GM21526 (cell line): ENCODE measurements around the gene PABPC1L.

Source experiments
- ATAC-seq: cut with Tn5 transposase; IDR thresholded peaks from one replicate; pipeline ENCODE4 v1.9.1; 2021; ENCODE audit warnings: moderate library complexity; ENCODE audit not compliant: unreplicated experiment, low FRiP score

The PABPC1L gene

DNA sequence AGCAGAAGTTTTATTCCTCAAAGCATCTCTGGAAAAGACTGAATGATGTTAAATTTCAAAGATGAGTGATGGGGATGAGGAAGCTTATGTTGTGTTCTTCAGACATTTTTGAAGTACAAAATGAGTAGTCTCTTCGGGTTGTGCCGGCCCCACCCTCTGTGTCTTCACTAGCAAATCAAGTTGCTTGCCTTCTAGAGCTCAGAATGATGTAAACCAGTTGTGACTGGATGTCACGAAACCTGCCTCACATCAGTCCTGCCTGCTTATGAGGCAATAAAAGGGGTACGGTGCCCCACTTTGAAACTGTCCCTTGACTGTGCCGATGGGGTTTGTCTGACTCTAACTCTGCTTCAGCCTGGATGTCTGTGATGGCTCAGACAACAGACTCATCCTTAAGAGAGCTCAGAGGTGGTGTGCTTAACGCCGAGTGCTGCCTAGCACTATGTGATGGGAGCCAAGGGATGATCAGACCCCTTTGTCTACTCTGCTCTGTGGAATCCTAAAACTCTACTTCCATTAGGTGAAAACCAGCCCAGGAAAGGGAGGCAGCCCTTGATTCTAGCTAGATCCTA is 31.3 kb downstream of the PABPC1L start:
- ATAC-seq, result no peak

DNA sequence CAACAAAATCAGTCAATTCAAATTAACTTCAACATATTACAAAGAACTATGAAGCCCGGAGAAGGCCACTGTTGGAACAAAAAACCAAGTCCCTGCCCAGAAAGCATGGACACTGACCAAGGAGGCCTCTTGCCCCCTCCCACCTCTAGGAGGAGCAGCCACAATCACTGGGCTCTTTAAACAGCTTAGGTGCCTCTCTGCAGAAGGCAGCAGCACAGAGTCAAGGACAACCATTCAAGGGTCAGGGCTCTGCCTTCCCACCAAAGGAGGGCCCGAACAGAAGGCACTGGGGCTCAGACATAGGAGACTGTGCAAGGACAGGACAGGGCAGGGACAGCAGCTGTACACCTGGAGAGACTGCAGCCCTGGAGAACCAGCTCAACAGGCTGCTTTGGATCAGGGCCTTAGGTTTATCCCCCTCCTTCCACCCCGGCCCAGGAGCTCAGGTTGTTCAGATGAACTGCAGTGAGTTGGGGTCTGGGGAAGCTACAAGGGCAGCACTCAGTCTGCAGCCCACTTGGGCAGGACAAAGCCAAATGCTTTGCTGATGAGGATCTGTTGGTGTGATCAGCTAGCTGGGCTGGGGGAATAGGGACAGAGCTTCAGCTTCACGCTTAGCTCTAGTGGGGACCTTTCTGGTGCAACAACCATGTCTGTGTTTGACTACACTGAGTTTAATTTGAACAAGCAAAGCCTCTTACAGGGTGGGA is 32.6 kb downstream of the PABPC1L start:
- no peak for ATAC-seq

DNA sequence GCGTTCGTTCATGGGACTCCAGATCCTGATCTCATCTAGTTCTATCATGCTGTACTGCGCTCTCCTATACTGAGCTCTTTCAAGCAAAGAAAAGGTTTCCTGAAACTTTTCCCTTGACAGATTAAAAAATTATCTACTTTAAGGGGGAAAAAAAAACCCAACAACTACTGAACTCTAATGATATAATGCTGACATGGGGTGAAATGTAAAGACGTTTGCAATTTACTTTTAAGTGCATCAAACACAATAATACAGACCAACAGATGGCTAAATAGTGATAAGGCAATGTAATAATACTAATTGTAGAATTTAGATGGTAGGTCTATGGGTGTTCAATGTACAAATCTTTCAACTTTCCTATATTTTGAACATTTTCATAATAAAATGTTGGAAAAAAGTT is 34.0 kb downstream of the PABPC1L start:
- ATAC-seq, result no peak

DNA sequence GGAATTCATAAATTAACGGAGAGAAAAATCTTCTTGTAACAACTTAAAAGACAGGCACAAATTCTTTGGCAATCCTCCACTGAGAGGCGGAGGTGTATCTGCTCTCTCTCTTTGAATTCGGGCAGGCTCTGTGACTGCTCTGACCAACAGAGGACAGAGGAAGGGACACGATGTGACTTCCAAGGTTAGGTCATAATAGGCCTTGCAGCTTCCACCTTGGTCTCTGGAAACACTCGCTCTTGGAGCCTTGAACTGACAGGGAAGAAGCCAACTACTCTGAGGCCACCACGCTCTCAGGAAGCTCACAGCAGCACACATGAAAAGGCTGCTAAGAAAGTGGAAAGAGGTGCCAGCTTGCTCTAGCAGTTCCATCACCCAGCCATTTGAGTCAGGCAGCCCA is 35.4 kb downstream of the PABPC1L start:
- no peak for ATAC-seq

DNA sequence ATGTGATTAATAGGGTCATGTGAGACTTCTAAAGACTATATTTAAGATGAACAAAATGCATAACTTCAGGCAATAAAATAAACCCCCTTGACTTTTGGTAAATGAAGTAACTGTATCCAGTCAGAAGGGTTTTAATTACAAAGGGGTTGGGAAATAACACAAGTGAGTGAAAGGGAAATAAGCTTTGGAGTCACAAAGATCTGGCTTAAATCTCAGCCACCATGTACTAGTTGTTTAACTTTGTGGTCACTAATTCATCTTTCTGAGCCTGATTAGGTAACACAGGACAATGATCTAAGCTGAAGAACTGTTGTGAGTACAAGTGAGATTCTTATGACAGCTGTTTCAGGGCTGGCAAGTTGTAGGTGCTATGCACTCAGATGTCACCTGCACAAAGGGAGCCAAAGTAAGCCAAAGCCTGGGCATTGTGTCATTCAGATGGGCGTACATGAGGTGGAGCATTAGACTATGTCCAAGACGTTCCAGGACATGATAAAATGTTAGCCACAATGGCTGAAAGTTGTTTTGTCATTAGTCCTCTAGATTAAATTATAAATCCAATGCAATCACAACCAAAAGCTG is 36.5 kb downstream of the PABPC1L start:
- no peak for ATAC-seq

DNA sequence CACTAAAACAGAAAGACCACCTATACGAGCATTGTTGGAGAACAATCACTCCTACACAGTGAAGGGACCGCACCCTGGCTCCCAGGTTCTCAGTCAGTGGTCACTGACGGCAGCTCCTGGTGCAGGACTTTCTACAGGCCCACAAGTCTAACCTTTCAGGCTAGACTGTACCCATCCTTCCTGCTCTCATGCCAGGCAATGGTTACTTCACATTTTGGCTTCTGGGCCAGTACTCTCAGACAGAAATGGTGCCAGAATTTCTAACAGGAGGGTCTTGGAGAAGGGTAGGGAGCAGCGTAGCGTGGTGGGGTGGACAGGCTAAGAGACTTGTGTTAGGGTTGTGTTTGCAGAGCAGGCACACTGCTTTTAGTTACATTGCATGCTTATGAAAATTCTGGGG is 38.2 kb downstream of the PABPC1L start:
- ATAC-seq, result no peak

DNA sequence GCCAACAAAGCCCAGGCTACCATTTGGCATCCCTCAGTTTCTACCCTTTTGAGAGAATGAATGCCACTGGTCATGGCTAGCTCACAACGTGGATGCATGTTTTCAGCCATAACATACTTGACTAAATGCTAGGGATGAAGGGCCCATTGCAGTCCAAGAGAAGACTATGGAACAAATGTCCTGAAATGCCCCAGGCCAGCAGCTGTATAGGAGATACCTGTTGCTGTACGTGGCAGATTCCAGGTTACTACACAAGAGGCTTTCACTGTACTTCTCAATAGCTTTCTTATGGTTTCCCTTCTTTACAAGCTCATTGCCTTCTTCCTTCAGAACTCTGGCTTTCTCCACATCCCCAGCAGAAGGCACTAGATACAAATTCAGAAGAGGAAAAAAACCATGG is 38.7 kb downstream of the PABPC1L start:
- no peak for ATAC-seq

DNA sequence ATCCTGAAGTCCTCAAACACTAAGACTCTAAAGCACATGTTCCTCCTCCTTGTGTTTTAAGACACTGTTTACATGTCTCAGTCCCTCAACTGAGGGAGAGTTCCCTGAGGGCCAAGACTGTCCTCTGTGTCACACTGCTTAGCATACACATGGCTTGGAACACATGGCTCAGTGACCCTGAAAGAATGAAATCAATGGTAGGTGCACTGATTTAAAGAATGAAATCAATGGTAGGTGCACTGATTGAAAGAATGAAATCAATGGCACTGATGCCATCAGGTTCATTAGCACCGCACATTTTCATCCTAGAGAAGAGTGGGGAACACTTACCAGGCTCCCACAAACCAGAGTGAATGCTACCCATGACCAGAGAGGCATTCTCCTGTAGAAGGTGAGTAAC is 40.5 kb downstream of the PABPC1L start:
- ATAC-seq, result no peak

DNA sequence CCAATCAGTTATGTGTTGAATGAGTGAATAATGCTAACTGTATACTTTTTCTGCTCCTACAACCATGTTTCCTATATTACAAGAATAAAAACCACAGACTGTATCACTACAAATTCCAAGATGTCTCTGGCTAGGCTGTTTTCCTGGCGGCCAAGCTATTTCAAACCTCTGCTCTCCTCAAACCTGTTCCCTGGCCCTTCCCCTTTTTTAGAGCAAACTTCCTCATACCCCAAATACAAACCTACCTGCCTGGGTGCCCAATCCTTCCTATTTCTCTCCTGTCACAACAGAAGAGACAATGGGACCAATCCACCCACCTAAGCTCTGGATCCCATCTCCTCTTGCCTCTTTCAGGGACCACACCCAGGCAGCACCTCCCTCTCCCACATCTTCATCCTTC is 42.9 kb downstream of the PABPC1L start:
- no peak for ATAC-seq

DNA sequence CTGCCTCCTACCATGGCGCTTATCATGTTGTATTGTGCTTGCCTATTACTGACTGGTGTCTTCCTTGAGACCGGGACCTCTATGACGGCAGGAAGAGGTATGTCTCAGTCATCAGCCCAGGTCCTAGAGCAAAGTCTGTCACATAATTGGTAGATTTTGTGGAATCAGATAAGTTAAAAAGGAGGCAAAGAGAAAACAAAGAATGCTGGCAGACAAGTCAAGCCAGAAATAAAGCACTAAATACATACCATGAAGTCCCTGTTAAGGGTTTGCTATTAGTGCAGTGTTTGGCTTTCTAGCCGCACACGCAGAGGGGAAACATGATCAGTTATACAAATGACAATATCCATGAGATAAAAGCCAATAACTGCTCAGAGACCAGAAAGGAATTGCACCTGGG is 44.4 kb downstream of the PABPC1L start:
- no peak for ATAC-seq

DNA sequence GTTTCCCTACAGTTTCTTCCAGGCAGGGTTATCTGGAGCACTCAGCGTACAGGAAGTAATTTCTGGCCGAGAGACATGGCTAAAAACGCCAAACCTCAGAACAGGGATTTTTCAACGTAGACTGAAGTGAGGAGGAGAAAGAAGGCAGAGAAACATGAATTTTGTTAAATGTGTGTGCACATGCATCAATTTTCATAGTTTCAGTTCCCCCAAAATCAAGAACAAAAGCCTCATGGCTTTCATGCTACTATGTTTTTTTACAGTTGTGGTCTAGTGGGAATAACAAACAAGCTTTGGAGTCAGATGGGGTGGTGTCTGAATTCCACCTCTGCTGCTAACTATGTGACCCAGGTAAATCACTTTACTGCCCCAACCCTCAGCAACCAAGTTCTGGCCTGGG is 45.4 kb downstream of the PABPC1L start:
- ATAC-seq, result no peak

DNA sequence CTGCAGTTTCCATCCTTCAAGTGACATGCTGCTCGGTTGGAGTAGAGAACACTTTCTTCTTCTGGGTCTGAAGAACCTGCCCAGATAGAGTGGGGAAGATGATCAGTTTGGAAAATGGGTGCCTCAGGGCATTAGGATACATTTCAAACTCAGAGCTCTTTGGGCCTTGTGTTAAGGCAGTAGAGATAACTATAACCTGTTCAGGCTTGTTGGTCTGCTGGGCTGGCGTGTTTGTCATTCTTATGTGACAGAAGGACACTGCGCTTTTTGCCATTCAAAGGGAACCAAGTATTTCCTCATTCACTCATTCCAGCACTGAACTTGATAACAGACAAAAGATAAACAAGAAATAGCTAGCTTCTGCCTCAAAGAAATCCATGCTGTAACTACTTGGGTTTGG is 46.5 kb downstream of the PABPC1L start:
- ATAC-seq, result no peak

DNA sequence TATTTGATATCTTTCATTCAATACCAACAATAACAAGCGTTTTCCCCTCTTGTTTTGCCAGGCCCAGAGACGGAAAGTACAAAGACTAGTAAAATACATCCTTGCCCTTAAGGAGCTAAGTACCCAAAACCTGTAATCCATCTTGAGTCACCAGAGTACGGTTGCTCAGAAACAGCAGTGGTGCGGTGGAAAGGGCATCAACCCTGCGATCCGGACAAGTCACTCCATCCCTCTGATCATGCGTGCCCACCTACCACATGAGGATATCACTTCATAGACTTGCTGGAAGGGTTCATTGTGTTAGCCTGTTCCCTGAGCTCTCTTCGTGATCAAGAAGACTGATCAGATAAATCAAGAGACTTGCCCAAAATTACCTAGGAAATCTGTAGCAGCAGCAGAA is 48.4 kb downstream of the PABPC1L start:
- ATAC-seq, result no peak

DNA sequence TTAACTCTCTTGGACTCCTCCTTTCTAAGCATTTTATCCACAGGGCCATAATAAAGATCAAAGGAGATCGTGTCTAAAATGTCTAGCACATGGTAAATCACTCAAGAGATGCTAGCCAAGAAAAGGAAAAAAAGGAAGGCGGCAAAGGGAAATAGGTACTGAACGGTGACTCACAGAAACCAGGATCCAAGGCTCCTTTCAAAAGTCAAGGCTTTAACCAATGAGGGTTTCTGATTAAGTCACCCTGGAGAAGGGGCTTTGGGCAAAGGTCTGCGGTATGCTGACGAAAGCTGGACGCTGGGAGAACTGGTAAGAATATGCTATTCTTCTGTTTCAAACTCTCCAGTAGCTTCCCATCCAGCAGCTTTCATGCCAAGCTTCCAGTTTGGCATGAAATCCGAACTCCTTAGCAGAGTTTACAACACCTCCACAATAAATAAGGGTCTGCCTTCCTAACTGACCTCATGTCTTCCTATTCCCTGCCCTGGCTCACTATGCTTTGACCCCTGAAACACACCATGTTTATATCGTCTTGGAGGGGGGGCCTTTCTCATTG is 49.3 kb downstream of the PABPC1L start:
- ATAC-seq, result peak; percentile 7

DNA sequence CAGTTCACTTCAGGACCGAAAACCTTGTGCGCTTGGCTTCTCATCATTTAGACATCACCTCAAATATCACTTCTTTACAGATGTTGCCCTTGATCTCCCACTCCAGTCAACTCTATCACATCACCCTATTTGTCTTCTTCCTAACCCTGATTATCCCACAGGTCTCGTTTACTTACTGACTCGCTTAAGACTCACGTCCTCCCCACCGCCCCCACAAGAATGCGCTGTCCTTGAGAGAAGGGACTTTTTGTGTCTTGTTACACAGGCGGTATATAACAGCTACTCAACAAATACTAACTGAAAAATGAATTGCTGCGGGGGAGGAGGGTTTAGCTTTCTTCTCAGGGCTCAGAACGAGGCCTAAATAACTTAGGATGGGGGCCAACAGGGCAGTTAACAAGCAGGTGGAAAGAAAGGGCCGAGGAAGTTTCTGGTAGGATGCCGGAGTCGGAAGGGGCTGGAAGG is 49.8 kb downstream of the PABPC1L start:
- peak; percentile 23 for ATAC-seq

DNA sequence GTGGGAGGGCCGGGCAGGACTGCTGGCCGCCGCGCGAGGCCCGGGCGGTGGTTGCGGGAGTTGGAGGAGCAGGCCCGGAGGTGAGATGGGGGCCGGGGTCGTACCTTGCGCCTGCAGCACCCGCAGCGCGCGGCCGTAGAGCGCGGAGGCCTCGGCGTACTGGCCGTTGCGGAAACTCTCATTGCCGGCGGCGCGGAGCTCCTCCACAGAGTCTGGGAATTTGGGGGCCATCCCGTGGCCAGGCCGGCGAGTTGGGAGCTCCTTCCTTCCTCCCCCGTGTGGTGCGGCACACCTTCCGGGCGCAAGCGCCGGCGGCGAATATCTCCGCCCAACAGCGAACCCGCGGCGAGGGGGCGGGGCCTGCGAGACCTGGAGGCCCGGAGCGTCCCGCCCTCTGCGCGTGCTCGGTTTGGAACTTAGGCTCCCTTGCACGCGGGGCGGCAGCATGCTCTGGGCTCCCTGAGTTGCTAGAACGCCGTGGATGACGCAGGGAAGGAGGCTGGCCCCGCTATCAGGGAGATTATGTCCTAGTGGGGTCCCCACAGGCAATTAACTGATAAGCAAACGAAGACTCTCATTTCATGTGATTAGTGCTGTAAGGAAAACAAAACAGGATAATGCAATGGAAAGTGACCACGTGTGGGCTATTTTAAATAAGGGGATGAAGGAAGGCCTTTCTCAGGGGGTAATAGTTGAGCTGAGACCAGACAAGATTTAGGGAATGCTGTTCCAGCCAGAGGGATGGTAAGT is 50.4 kb downstream of the PABPC1L start, which contains the start of gene TOMM34:
TOMM34 (minus strand) TSS at position 295 of the 750 bp plus-strand sequence; CDS start at position 231, 64 bp downstream.
- ATAC-seq, result peak; percentile 69

DNA sequence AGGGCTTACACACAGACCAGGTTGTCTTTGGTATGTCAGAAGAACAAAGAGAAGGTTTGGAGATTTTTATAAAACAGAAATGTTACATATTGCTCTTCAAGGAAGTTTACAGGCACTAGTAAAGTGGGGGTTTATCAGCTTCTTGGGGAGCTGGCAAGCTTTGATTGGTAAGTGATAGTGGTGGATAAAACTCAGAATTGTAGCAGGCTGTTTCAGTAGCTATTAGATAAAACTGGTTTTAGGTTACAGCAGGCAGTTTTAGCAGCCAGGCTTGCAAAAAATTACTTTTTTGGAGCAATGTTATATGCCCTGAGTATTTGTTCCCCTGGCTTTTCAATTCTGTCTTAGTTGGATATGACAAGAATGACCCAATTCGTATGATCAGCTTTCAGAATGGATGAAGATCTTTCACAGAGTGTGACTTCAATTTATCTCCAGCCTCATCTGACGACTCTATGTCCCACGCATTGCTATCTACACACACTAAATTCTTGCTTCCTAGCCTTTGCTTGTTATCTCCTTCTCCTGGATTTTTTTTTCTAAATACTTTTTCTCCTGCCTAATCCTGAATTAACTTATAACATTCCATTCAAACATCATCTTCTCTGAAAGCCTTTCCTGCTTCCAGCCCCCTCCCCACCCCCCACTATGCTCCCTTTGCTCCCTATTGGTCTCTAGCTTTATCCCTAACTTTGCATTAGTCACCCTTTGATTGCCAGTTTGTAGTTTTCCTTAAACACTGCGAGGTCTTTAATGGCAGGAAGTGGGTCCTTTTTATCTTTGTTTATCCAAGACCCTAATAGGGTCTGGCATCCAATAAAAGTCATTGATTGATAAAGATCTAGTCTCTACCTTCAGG is 51.4 kb downstream of the PABPC1L start:
- ATAC-seq, result no peak

DNA sequence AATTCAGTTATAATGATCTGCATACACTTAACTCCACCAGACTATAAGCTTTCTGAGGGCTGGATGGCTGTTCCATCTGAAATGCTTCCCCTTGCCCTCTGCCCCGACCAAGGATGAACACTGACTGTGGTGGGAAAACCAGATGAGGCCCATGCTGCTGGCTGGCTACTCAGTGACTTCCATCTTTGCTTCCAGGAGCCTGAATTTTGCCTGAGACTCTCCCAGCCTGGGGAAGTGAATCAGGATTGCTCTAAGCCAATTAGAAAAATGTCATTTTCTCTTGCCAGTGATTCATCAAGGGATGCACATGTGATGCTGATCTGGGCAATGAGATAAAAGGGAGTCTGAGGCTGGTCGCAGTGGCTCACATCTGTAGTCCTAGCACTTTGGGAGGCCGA is 52.0 kb downstream of the PABPC1L start:
- no peak for ATAC-seq

DNA sequence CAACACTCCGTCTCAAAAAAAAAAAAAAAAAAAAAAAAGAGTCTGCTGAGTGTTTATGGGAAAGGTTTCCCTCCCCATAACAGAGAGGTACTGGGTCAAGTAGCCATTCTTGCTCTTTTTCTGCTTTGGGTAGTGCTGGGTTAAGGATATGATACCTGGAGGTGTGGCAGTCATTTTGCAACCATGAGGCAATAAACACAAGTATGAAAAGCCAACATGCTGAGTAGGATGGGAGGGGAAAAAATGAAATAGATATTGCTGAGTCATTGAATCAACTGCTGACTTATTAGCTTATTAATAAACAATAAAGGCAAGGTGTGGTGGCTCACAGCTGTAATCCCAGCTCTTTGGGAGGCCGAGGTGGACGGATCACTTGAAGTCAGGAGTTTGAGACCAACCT is 52.6 kb downstream of the PABPC1L start:
- ATAC-seq, result no peak
